Liver (tissue), 9 donors: ENCODE data around the gene MUC2. TPM values are rescaled to one million over a fixed set of nuclear protein-coding genes. Genes with fewer than 3 reads are reported as not detected.

Experiments
- DNase-seq: peaks from one replicate; pipeline ENCODE4 v3.0.0-alpha.2; 2017; ENCODE audit warnings: low spot score
- H3K27ac ChIP-seq, 2 donors: one replicate each; pipeline ENCODE4 v1.7.0; 2013; ENCODE audit warnings: inconsistent platforms in 2 of 2, low read length in 2 of 2, control low read depth in 1 of 2, low read depth in 1 of 2, mild to moderate bottlenecking in 1 of 2
- H3K27me3 ChIP-seq, 4 donors: one replicate each; pipeline versions ENCODE4 v1.6.1 to v1.7.0; 2013; ENCODE audit warnings: low read length in 3 of 4, inconsistent platforms in 1 of 4, mild to moderate bottlenecking in 1 of 4, moderate library complexity in 1 of 4; ENCODE audit not compliant: control insufficient read depth in 4 of 4, insufficient read depth in 4 of 4
- H3K36me3 ChIP-seq, 4 donors: one replicate each; pipeline versions ENCODE4 v1.6.1 to v1.7.0; 2013; ENCODE audit warnings: low read length in 3 of 4, mild to moderate bottlenecking in 3 of 4, low read depth in 1 of 4, moderate library complexity in 1 of 4; ENCODE audit not compliant: control insufficient read depth in 4 of 4, insufficient read depth in 3 of 4
- H3K4me1 ChIP-seq, 4 donors: one replicate each; pipeline versions ENCODE4 v1.6.1 to v1.7.0; 2013; ENCODE audit warnings: low read length in 3 of 4, mild to moderate bottlenecking in 3 of 4, moderate library complexity in 1 of 4; ENCODE audit not compliant: control insufficient read depth in 4 of 4, insufficient read depth in 4 of 4
- H3K4me3 ChIP-seq, 3 donors: one replicate each; pipeline versions ENCODE4 v1.6.1 to v1.7.0; 2013; ENCODE audit warnings: low read length in 3 of 3, control low read depth in 1 of 3, low read depth in 1 of 3, mild to moderate bottlenecking in 1 of 3
- H3K9ac ChIP-seq, 2 donors: one replicate each; pipeline ENCODE4 v1.7.0; 2013; ENCODE audit warnings: low read length in 2 of 2, mild to moderate bottlenecking in 2 of 2, moderate library complexity in 2 of 2, control low read depth in 1 of 2, low read depth in 1 of 2
- H3K9me3 ChIP-seq, 4 donors: one replicate each; pipeline versions ENCODE4 v1.6.1 to v1.7.0; 2013; ENCODE audit warnings: low read length in 3 of 4; ENCODE audit not compliant: control insufficient read depth in 4 of 4
- EGR1 ChIP-seq, 2 donors: IDR thresholded peaks; 2 replicates each; pipeline ENCODE4 v1.6.1; 2016 to 2018; ENCODE audit warnings: antibody characterized with exemption in 2 of 2, low read depth in 2 of 2
- FOXA1 ChIP-seq: IDR thresholded peaks from 2 replicates; pipeline ENCODE4 v1.6.1; 2016; ENCODE audit warnings: antibody characterized with exemption
- GABPA ChIP-seq, 2 donors: IDR thresholded peaks in 1 of 2; conservative IDR thresholded peaks in 1 of 2; 2 replicates each; pipeline ENCODE4 v1.6.1; 2016; ENCODE audit warnings: antibody characterized with exemption in 2 of 2, mild to moderate bottlenecking in 1 of 2, moderate library complexity in 1 of 2
- HNF4A ChIP-seq, 2 donors: conservative IDR thresholded peaks; 2 replicates each; pipeline ENCODE4 v1.6.1; 2016; ENCODE audit warnings: antibody characterized with exemption in 2 of 2, mild to moderate bottlenecking in 2 of 2
- HNF4G ChIP-seq: IDR thresholded peaks from 2 replicates; pipeline ENCODE4 v1.6.1; 2016; ENCODE audit warnings: antibody characterized with exemption
- JUND ChIP-seq, 2 donors: IDR thresholded peaks; 2 replicates each; pipeline ENCODE4 v1.6.1; 2016; ENCODE audit warnings: antibody characterized with exemption in 2 of 2
- NR2F2 ChIP-seq: IDR thresholded peaks from 2 replicates; pipeline ENCODE4 v1.6.1; 2016; ENCODE audit warnings: antibody characterized with exemption
- RAD21 ChIP-seq, 2 donors: IDR thresholded peaks; 2 replicates each; pipeline ENCODE4 v1.6.1; 2016; ENCODE audit warnings: antibody characterized with exemption in 2 of 2, mild to moderate bottlenecking in 2 of 2
- RXRA ChIP-seq, 2 donors: IDR thresholded peaks; 2 replicates each; pipeline ENCODE4 v1.6.1; 2017 to 2018; ENCODE audit warnings: antibody characterized with exemption in 2 of 2, mild to moderate bottlenecking in 1 of 2
- SP1 ChIP-seq: IDR thresholded peaks from 2 replicates; pipeline ENCODE4 v1.6.1; 2018; ENCODE audit warnings: antibody characterized with exemption, mild to moderate bottlenecking
- YY1 ChIP-seq: IDR thresholded peaks from 2 replicates; pipeline ENCODE4 v1.6.1; 2016; ENCODE audit warnings: antibody characterized with exemption, mild to moderate bottlenecking
- WGBS: extraction: QIAGEN DNeasy Blood & Tissue Kit; methylation state at CpG from one replicate; pipeline ENCODE4 v1.1.7; 2013; 5-methylcytosine and 5-hydroxymethylcytosine counted together
- polyA plus RNA-seq, 2 donors: library from polyadenylated mRNA; stranded (reverse) in 1 of 2; unstranded in 1 of 2; fragments of 200-250 nt in 1 of 2; fragments of >200 nt in 1 of 2; fragmentation: Nextera tagmentation in 1 of 2; extraction: Ambion mirVana in 1 of 2; gene quantifications; one replicate each; pipeline versions ENCODE4 v1.2.1 to v1.2.3, GENCODE V29; 2013 to 2015
- total RNA-seq, 2 donors: library from RNA; depleted of rRNA; stranded (reverse); fragments of >200 nt; gene quantifications; one replicate each; pipeline ENCODE4 v1.2.3, GENCODE V29; 2014
- TF ChIP-seq, protein P1 (sequence below): IDR thresholded peaks from 2 replicates; pipeline ENCODE4 v1.6.1; 2016; ENCODE audit warnings: antibody characterized with exemption
- TF ChIP-seq, protein P2 (sequence below): fragments of 150-350 bp; IDR thresholded peaks from 2 replicates; pipeline ENCODE4 v1.5.1; 2017; ENCODE audit warnings: improper control_type of control experiment, low read depth, low read length; ENCODE audit not compliant: missing input control
- TF ChIP-seq, protein P3 (sequence below): IDR thresholded peaks from 2 replicates; pipeline ENCODE4 v1.6.1; 2016; ENCODE audit warnings: antibody characterized with exemption, mild to moderate bottlenecking
- TF ChIP-seq, protein P4 (sequence below): IDR thresholded peaks from 2 replicates; pipeline ENCODE4 v1.6.1; 2016; ENCODE audit warnings: antibody characterized with exemption
- donor health status: healthy.
- donor health status: healthy.
- donor health status: healthy.
- donor health status: healthy.
- donor health status: healthy.

MUC2 gene
- total and polyA plus RNA-seq, 4 donors, result under 0.01 TPM; not detected in 3

DNA sequence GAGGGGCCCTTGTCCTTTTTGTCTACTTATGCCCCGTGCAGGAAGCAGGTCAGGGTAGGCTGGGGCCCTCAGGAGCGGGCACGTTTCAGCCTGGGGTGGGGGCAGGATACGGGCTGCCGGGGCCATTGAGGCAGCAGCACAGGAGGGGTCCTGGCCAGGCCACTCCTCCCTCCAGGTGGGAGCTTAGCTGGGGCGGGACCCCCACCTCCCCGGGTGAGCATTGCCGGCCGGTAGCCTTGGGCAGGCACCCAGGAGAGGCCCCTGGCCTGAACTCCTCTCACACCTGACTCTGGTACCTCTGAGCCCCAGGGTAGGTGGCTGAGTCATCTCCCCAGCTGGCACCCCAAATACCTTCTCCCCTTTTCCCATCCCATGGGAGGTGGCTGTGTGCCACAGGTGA is 33.2 kb upstream of the MUC2 start (continued):
- no peak for TF ChIP-seq SP1

DNA sequence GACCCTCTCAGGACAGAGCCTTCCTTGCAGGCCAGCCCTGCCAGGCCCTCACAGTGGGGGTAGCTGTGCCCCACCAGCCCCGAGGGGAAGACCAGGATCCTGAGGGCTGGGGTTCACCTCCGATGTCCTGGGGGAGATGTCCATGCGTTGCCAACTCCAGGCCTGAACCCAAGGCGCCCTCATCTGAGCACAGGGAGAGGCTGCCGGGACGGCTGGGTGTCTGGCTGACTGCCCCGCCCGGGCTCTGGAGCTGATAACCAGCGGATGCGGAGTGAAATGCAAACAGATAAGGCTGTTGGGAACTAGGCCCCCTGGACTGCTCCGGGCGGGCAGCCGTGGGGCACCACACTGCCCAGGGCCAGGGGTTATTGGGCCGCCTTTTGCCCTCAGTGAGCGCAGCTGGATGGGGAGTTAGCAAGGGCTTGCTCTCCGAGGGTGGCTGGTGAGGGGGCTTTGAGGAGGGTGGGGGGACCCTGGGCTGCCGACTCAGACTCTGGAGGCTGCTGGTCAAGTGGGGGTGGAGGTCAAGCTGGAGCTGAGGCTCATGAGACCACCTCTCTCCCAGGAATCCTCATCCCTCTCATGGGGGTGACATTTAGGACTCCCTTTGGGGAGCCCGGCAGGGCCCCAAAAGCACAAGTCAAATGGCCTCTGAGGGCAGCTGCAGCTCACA is 32.6 kb upstream of the MUC2 start:
- H3K36me3 ChIP-seq, result no peaks in the 10 kb centered on the region
- 34% methylated on average over 18 of the region's 18 CpGs for WGBS
- H3K27ac ChIP-seq, result no peak overlapping the region
- no peak overlapping the region for H3K9ac ChIP-seq
- peak; percentile 78 for DNase-seq
- H3K27me3 ChIP-seq, result peaks cover 0 to 4% (median 0%) of the 10 kb centered on the region in 4 donors
- H3K4me3 ChIP-seq, result no peak overlapping the region
- TF ChIP-seq YY1 (no peak), SP1 (no peak)
- H3K9me3 ChIP-seq, result no peaks in the 10 kb centered on the region
- peaks cover 0 to 5% (median 0%) of the 10 kb centered on the region in 4 donors for H3K4me1 ChIP-seq

DNA sequence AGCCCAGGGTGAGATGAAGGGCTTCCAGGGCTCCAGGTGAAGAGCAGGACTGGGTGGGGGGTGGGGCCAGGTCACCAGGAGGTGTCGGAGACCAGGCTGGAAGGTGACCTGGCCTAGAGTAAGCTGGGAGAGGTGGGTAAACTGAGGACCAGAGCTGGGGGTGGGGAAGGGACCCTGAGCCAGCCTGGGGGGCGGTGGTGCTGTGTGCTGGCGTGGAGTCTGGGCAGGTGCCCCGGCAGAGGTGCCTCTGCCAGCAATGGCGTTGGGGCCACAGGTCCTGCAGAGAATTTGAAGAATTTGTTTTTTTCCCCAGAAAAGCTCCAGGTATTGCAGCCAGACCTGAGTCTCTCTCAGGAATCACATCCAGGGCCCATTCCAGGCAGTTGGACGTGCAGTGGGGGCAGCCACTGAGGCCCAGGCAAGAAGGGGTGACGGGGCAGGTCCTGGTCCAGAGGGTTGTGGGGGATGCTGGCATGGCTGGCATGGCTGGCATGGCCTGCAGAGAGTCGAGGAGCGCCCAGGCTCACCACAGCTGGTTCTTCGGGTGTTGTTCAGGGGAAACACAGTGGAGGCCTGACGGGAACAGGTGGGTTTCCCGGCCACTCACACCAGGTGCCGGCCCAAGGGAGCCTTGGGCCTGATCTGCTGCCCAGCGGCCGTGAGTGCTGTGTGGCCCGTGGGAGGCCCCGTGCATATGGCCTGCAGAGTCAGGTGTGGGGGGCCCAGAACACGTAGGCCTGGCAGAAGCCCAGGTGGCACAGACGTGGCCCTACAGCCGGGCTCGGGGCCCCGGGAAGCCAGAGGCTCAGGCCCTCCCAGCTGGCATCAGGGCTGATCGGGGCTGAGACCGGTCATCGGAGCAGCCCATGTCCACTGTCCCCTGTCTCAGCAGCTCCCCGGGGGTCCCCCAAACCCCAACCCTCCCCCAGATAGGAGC is 31.8 kb upstream of the MUC2 start:
- Histone ChIP-seq H3K27ac (no peak overlapping the region), H3K4me3 (no peak overlapping the region), H3K9me3 (no peaks in the 10 kb centered on the region), H3K4me1 (peaks cover 0 to 5% (median 0%) of the 10 kb centered on the region in 4 donors), H3K27me3 (peaks cover 0 to 4% (median 0%) of the 10 kb centered on the region in 4 donors), H3K36me3 (no peaks in the 10 kb centered on the region), H3K9ac (no peak overlapping the region)
- no peak for DNase-seq
- TF ChIP-seq, protein P1, sequence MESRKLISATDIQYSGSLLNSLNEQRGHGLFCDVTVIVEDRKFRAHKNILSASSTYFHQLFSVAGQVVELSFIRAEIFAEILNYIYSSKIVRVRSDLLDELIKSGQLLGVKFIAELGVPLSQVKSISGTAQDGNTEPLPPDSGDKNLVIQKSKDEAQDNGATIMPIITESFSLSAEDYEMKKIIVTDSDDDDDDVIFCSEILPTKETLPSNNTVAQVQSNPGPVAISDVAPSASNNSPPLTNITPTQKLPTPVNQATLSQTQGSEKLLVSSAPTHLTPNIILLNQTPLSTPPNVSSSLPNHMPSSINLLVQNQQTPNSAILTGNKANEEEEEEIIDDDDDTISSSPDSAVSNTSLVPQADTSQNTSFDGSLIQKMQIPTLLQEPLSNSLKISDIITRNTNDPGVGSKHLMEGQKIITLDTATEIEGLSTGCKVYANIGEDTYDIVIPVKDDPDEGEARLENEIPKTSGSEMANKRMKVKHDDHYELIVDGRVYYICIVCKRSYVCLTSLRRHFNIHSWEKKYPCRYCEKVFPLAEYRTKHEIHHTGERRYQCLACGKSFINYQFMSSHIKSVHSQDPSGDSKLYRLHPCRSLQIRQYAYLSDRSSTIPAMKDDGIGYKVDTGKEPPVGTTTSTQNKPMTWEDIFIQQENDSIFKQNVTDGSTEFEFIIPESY, result no peak
- TF ChIP-seq YY1, result no peak
- TF ChIP-seq HNF4G, result no peak
- TF ChIP-seq, protein P2, sequence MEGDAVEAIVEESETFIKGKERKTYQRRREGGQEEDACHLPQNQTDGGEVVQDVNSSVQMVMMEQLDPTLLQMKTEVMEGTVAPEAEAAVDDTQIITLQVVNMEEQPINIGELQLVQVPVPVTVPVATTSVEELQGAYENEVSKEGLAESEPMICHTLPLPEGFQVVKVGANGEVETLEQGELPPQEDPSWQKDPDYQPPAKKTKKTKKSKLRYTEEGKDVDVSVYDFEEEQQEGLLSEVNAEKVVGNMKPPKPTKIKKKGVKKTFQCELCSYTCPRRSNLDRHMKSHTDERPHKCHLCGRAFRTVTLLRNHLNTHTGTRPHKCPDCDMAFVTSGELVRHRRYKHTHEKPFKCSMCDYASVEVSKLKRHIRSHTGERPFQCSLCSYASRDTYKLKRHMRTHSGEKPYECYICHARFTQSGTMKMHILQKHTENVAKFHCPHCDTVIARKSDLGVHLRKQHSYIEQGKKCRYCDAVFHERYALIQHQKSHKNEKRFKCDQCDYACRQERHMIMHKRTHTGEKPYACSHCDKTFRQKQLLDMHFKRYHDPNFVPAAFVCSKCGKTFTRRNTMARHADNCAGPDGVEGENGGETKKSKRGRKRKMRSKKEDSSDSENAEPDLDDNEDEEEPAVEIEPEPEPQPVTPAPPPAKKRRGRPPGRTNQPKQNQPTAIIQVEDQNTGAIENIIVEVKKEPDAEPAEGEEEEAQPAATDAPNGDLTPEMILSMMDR, result no peak
- TF ChIP-seq, protein P3, sequence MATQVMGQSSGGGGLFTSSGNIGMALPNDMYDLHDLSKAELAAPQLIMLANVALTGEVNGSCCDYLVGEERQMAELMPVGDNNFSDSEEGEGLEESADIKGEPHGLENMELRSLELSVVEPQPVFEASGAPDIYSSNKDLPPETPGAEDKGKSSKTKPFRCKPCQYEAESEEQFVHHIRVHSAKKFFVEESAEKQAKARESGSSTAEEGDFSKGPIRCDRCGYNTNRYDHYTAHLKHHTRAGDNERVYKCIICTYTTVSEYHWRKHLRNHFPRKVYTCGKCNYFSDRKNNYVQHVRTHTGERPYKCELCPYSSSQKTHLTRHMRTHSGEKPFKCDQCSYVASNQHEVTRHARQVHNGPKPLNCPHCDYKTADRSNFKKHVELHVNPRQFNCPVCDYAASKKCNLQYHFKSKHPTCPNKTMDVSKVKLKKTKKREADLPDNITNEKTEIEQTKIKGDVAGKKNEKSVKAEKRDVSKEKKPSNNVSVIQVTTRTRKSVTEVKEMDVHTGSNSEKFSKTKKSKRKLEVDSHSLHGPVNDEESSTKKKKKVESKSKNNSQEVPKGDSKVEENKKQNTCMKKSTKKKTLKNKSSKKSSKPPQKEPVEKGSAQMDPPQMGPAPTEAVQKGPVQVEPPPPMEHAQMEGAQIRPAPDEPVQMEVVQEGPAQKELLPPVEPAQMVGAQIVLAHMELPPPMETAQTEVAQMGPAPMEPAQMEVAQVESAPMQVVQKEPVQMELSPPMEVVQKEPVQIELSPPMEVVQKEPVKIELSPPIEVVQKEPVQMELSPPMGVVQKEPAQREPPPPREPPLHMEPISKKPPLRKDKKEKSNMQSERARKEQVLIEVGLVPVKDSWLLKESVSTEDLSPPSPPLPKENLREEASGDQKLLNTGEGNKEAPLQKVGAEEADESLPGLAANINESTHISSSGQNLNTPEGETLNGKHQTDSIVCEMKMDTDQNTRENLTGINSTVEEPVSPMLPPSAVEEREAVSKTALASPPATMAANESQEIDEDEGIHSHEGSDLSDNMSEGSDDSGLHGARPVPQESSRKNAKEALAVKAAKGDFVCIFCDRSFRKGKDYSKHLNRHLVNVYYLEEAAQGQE, result no peak
- TF ChIP-seq RXRA (IDR thresholded peaks at IDR 0.05), result no peak
- no peak for TF ChIP-seq FOXA1
- no peak for TF ChIP-seq HNF4A (conservative IDR thresholded peaks at IDR 0.05)
- TF ChIP-seq EGR1 (IDR thresholded peaks at IDR 0.05; ENCODE audit: low read depth in 2 of 2), result no peak
- no peak for TF ChIP-seq RAD21 (IDR thresholded peaks at IDR 0.05)
- no peak for TF ChIP-seq NR2F2
- TF ChIP-seq JUND (IDR thresholded peaks at IDR 0.05), result no peak
- TF ChIP-seq SP1, result no peak
- TF ChIP-seq, protein P4, sequence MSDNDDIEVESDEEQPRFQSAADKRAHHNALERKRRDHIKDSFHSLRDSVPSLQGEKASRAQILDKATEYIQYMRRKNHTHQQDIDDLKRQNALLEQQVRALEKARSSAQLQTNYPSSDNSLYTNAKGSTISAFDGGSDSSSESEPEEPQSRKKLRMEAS, result no peak
- TF ChIP-seq GABPA (IDR thresholded peaks at IDR 0.05 in 1 of 2, conservative IDR thresholded peaks at IDR 0.05 in 1 of 2), result no peak
- 92% methylated on average over 26 of the region's 26 CpGs for WGBS
